LNCAP (cell line): ENCODE data around the gene TCEAL3.

Source experiments
- TF ChIP-seq, protein P1 (sequence below): fragments of 450-650 bp; IDR thresholded peaks from 2 replicates; pipeline ENCODE4 v1.5.1; 2017; ENCODE audit warnings: mild to moderate bottlenecking

Gene TCEAL3

DNA sequence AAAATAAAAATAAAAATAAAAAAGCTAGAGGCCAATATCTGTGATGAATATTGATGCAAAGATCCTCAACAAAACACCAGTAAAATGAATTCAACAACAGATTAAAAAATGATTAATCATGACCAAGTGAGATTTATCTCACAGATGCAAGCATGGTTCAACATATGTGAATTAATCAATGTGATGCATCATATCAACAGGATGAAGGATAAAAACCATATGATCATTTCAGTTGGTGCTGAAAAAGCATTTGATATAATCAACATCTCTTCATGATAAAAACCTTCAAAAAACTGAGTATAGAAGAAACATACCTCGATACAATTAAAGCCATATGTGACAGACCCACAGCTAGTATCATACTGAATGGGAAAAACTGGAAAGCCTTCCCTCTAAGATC lies 39.9 kb downstream of the TCEAL3 start:
- TF ChIP-seq, protein P1, sequence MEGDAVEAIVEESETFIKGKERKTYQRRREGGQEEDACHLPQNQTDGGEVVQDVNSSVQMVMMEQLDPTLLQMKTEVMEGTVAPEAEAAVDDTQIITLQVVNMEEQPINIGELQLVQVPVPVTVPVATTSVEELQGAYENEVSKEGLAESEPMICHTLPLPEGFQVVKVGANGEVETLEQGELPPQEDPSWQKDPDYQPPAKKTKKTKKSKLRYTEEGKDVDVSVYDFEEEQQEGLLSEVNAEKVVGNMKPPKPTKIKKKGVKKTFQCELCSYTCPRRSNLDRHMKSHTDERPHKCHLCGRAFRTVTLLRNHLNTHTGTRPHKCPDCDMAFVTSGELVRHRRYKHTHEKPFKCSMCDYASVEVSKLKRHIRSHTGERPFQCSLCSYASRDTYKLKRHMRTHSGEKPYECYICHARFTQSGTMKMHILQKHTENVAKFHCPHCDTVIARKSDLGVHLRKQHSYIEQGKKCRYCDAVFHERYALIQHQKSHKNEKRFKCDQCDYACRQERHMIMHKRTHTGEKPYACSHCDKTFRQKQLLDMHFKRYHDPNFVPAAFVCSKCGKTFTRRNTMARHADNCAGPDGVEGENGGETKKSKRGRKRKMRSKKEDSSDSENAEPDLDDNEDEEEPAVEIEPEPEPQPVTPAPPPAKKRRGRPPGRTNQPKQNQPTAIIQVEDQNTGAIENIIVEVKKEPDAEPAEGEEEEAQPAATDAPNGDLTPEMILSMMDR: no peak

DNA sequence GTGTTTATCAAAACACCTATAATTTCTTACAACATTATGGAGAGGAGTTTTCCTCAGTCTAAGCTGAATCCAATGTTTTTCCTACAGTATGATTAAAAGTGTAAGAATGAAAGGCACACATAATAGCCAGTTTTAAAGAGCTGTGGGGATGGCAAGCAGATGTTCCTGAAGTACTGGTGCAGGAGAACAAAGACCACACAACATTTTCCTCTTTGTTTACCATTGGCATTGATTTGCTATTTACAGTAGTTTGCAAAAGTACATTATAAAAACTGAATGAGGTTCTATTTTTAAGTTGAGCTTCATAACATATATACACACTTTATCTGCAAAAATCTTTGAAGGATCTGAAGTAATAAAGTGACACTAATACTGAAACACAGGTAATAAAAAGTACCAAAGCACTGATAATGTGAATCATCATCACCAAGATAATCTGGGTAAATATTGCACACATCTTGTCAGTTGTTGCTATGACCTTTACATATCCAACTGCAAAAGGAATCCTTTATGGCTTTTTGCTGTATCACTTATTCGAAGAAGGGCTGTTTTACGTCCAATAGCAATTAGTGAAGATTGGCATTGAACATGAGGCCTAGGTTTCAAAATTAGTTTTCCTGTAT lies 43.5 kb downstream of the TCEAL3 start:
- TF ChIP-seq, protein P1: no peak

DNA sequence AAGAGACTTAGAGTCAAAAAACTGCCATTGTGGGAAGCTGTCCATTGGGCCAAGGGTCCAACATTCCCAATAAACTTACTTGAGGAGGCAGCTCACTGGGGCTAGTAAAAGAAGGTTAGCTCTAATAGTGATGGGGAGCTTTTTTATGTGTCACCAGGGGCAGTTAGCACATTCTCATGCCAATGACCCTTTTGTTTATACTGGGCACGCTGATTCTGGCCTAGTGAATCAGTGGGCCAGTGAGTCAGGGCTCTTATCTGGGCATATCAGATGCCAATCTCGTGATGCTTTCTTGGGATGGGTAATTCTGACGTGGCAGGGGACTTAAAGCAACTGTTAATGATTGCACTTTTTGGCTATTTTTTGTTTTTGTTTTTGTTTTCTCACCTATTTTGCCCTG lies 48.9 kb downstream of the TCEAL3 start:
- TF ChIP-seq, protein P1: no peak

DNA sequence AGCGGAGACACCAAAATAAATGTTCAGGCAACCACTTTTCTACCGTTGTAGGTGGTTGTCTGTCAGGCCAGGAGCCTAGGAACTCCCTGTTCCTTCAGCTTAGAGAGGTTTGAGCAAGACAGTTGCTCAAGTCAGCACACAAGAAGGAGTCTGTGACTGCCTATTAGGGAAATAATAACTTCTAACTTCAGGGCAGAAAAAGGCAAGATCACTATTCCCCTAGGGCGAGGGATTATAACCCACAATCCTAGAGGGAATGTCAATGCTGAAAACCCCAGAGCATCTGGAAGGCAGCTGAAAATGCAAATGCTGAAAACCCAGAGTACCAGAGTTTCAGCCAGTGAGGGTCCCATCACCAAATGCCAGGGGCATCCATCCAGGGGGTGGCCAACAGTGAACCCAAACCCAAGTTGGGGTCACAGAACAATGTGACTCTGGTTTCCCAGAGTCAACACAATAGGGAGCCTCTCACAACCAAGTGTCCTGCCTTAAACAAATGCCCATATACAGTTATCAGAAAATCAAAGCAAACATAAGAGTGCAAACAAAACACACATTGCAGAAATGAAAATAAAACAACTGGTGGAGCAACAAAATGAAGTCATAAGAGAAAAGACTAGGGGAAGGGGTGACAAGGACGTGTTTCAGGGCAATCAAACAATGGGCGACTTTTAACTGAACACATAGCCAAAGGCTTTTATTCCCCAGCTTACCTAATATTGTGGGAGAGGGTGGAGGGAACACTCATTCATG lies 51.1 kb downstream of the TCEAL3 start:
- TF ChIP-seq, protein P1: no peak
